ENCODE results near the gene RBFOX1. TPM values are rescaled to one million over a fixed set of nuclear protein-coding genes. Genes with fewer than 3 reads are reported as not detected.

RBFOX1 gene
- total and polyA plus RNA-seq, 11 donors = 13.4 to 68.1 (median 48.2) TPM

GRCh38 chr16:7511549-7512260 is 179.1 kb downstream of the RBFOX1 start:
- no peak overlapping the region for H3K27ac ChIP-seq
- WGBS, 4 donors = 71 to 77% (median 74%) methylated on average over 7 of the region's 7 CpGs
- intact Hi-C loops (cut with DNase I) = no loop called here
- no peaks in the 10 kb centered on the region for H3K36me3 ChIP-seq
- ATAC-seq = no peak
- H3K4me1 ChIP-seq = peaks cover 0 to 5% (median 0%) of the 10 kb centered on the region in 12 donors
- no peak for TF ChIP-seq CTCF (IDR thresholded peaks at IDR 0.05)
- no peak for TF ChIP-seq POLR2A (IDR thresholded peaks at IDR 0.05)
- no peak for DNase-seq
- no peaks in the 10 kb centered on the region for H3K9me3 ChIP-seq
- H3K27me3 ChIP-seq = no peaks in the 10 kb centered on the region
- no peak overlapping the region for H3K4me3 ChIP-seq

GRCh38 chr16:7512503-7512902 is 179.9 kb downstream of the RBFOX1 start:
- H3K36me3 ChIP-seq = no peaks in the 10 kb centered on the region
- ATAC-seq (no peak), DNase-seq (no peak)
- peaks cover 0 to 5% (median 0%) of the 10 kb centered on the region in 12 donors for H3K4me1 ChIP-seq
- H3K4me3 ChIP-seq = no peak overlapping the region
- no peaks in the 10 kb centered on the region for H3K27me3 ChIP-seq
- intact Hi-C loops (cut with DNase I) = no loop called here
- TF ChIP-seq CTCF (IDR thresholded peaks at IDR 0.05) (no peak), POLR2A (IDR thresholded peaks at IDR 0.05) (no peak)
- H3K27ac ChIP-seq = no peak overlapping the region
- no peaks in the 10 kb centered on the region for H3K9me3 ChIP-seq
- WGBS, 4 donors = 55 to 60% (median 59%) methylated on average over 3 of the region's 3 CpGs

GRCh38 chr16:7513429-7513828 is 180.8 kb downstream of the RBFOX1 start:
- no peak for DNase-seq
- intact Hi-C loops (cut with DNase I) = no loop called here
- TF ChIP-seq POLR2A (IDR thresholded peaks at IDR 0.05) = no peak
- peak in 1 of 12 donors; percentile 19 for TF ChIP-seq CTCF (IDR thresholded peaks at IDR 0.05)
- Histone ChIP-seq H3K9me3 (no peaks in the 10 kb centered on the region), H3K4me1 (peaks cover 0 to 5% (median 0%) of the 10 kb centered on the region in 12 donors), H3K27me3 (no peaks in the 10 kb centered on the region), H3K27ac (no peak overlapping the region), H3K4me3 (no peak overlapping the region), H3K36me3 (peaks cover 0 to 2% (median 0%) of the 10 kb centered on the region in 9 donors)
- no peak for ATAC-seq
- WGBS, 4 donors = 79 to 83% (median 81%) methylated on average over 4 of the region's 4 CpGs

- H3K27me3 ChIP-seq = no peaks in the 10 kb centered on the region
- TF ChIP-seq POLR2A (IDR thresholded peaks at IDR 0.05) (no peak), CTCF (IDR thresholded peaks at IDR 0.05) (no peak)
- H3K4me1 ChIP-seq = peaks cover 0 to 5% (median 0%) of the 10 kb centered on the region in 12 donors
- no peaks in the 10 kb centered on the region for H3K9me3 ChIP-seq
- peaks cover 0 to 4% (median 0%) of the 10 kb centered on the region in 9 donors for H3K36me3 ChIP-seq
- intact Hi-C loops (cut with DNase I) = no loop called here
- DNase-seq = no peak
- H3K27ac ChIP-seq = no peak overlapping the region
- 73 to 83% (median 77%) methylated on average over 5 of the region's 5 CpGs for WGBS, 4 donors
- ATAC-seq = no peak
- no peak overlapping the region for H3K4me3 ChIP-seq
Observed at GRCh38 chr16:7515543-7515942, 182.9 kb downstream of the RBFOX1 start.

Data from heart left ventricle (tissue), 16 donors.